ENCODE results near the gene CHGA. TPM values are rescaled to one million over a fixed set of nuclear protein-coding genes. Genes with fewer than 3 reads are reported as not detected.

Gene CHGA
- polyA plus RNA-seq, 12 donors = 0.15 to 330 (median 0.47) TPM; not detected in 6

DNA sequence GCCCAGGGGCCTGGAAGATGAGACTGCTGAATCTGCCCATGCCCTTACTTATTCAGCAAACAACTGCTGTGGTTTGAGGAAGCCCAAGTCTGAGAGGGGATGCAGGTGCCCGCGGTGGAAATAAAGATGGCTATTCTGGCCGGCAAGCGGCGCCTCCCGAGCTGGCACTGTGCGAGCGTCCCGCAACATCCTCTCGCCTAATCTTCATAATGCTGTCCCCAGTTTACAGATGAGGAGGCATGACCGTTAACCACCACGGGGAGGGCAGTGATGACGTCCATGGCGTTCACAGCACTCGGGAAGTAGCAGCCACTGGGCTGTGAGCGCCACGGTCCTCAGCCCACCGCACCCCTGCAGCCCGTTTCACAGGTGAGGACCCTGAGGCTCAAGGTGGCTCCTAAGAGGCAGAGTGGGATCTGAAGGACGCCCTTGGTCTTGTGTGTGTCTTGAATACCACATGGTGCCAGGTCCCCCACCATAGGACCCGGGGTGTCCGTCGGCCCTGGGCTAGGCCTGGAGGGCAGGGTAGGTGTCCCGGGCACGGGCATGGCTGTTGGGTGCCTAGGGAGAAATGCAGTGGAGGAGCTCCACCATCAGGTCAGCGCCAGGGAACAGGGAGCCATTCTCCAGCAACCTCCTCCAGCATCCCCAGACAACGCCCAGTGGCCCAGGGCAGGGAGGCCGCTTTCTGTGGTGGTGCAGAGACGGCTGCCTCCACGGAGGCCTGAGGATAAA is 20.2 kb downstream of the CHGA start:
- no peak for DNase-seq

DNA sequence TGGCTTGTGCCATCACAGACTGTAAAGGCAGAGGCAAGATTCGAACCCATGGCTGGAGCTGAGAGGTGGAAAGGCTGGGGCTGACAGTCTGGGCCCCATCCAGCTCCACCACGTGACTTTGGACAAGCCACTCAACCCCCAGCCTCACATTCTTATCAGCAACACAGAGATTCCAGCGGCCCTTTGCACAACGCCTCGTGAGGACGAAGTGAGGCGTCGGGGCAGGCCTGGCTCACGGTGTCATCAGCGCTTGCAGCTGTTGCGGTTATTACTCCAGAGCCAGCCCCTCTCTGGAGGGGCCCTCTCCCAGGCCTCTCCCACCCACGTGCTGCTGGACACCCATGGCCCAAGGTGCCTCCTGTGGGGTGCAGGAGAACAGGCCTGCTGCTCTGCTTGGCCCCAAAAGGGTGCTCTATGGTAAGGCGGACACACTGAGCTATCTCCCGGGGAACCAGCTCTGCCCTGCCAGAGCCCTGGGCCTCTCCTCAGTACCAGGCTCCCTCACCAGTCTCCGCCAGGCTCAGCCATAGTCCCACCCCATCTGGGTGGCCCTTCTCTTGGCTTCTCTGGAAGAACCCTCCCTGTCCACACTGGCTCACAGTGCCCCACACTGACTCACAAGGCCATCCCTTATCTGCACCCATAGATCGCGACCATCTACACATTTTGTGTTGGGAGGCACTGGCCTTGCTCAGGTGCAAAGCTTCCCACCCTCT is 21.1 kb downstream of the CHGA start:
- DNase-seq = no peak

DNA sequence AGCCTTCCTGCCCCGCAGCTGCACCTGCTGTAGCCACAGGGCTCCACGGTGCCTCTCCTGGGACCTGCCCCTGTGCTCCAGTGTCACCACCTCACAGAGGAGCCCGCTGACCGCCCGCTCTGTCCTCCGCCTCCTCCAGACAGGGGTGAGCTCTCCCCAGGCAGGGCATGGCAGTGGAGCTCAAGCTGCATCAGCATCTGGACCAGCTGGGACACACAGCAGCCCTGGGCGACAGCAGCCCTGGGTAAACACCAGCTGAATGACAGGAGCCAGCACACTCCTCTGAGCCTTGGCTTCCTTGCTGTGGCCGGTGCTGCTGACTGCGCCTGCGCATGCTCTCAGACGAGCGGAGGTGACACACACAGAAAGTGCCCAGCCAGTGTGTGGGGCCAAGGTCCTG is 22.0 kb downstream of the CHGA start:
- no peak for DNase-seq

DNA sequence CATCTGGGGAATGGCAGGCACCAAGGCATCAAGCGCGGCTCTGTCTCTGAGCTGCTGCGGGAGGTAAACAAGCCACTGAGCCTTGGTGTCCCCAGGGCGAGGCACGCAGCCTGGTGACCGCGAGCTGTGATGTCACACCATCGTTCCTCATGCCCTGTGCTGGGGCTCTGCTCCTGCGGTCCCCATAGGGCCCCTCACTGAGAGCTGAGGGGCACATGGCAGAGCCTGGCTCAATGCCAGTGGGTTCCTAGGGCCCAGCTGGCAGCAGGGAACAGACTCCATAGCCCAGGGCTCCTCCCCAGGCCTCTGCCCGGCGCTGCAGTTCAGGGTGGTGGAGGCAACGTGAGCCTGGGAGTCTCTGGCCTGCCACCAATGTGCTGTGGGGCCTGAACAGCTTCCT is 22.6 kb downstream of the CHGA start:
- DNase-seq = no peak

DNA sequence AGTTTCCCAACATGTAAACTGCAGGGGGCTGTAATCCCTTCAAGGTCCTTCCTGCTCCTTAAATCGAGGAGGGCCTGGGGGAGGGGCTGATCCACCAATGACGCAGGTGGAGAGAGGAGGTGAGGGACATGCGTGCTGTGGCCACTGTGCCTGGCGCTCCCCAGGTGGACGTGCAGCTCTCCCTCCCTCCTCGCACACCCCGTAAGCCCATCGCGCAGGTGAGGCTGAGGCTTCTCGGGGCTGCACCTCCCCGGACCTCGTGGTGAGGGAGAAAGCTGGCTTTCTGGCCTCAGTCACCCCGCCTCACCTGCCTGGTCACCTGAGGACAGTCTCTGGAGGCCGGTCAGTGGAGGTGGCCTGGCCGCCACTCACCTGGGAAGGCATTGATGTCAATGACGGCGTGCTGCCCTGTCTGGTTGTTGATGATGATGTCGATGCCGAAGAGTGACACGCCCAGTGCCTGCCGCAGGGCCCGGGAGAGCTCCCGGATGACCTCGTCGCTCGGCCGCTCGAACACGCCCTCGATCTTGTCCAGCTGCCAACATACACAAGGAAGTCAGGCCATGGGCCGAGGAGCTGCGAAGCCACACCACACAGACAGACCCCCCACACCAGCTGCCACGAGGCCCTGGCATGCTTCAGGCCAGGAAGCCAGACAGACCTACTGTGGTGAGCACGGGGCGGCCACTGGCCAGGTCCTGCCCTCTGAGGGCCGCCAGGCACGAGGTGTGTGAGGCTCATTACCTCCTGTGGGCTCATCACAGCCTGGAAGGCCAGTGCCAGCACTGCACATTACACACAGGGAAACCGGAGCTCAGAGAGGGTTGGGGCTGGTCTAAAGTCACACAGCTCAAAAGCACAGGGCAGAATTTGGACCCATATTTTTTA is 23.3 kb downstream of the CHGA start:
- DNase-seq = no peak

DNA sequence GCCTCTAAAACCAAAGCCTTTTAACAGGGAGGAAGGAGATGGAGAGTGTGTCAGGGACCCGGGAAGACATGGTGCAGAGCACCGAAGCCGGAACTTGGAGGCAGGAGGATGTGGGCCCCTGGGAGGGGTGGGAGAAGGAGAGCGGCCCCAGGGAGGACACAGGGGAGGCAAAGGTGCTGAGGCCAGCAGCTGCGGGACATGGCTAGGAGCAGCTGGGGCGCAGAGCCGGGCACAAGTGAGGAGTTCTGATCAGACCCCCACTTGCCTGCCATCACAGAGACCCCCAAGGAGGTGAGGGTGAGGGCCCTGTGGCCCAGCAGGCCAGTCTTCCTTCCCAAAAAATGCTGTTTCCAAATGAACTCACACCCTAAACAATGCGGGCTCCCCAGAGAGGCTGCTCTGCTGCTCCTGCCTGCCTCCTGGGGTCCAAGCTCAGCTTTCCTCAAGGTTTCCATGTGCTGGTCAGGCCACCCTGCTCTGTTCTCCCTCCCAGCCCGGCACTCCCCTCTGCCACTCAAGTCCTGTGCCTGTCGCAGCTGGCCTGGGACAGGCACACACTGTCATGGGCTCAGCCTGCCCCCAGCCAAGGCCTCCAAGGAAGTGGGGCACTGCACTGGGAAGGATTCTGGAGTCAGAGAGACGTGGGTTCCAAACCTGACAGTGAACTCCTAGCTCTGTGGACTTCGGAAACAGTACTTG is 24.0 kb downstream of the CHGA start:
- DNase-seq = no peak

DNA sequence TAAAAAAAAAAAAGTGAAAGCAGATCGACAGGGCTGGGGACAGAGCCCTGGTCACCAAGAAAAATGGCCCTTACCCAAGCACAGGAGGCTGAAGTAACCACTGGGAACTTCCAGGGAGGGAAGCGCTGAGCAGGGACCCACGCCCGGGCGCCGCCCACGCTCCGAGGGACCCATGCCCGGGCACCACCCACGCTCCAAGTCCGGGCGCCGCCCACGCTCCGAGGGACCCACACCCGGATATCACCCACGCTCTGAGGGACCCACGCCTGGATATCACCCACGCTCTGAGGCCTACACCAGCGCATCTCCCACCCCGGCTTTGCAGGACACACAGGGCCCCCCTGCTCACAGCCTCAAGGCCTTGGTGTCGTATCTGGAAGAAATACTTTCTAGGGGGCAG is 25.7 kb downstream of the CHGA start:
- DNase-seq = no peak

DNA sequence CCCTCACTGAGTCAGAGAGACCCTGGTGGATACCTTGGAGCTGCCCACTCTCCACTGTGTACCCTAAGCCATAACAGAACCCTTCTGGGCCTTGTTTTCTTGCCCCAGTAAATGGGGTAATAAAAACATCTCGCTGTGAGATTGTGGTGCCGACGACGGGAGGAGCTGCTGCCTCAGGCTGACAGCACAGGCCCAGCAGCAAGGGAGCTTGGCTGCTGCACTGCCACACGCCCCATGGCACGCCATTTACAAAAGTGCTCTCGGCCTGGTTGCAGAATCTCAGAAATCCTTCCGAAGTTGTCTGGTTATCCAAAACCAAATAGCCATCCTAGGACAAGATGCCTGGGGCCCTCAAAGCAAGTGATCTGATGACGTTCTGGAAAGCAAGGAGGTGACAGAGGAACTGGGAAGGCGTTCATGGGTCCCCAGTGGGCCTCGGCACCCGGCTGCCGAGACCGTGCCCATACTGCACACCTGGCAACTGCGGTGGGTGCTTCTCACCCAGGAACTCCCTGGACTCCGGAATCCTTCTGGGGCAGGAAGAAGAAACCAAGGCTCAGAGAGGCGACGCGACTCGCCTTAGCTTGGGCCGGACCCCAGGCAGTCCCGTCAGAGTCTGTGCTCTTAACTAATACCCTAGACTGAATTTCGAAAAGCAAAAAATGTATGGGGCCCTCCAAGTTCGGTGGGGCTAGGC is 26.7 kb downstream of the CHGA start:
- DNase-seq = no peak

DNA sequence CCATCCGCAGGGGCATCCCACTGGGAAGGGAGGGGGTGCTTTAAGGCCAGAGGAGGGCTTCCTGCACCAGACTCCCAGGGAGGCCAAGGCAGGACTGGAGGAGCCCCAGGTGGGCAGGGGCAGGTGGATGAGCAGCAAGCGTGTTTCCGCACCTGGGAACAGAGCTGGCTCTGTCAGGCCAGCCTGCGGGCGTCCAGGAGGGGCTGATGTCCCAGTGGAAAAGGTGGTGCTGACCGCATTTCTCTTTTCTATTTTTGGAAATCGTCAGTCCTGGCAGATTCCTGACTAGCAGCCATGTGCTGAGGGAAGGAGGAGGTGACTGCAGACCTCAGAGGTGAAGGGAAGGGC is 27.2 kb downstream of the CHGA start:
- DNase-seq = no peak

DNA sequence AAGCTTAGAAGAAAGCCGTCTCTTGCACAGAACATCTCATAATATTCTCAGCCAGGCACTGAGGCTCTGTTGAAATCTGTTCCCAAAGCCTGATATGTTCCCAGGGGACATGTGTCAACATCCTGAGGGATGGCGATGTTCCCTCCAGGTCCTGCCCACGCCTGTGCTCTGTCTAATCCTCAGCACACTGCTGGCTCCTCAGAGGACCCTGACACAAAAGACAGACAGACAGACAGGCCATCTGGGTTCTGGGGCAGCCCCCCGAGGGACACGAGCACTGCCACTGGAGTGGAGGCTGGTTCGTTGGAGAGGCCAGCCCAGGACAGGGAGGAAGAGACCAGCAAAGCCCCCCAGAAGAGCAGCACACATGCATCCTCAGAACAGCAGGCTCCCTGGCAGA is 27.8 kb downstream of the CHGA start:
- no peak for DNase-seq

DNA sequence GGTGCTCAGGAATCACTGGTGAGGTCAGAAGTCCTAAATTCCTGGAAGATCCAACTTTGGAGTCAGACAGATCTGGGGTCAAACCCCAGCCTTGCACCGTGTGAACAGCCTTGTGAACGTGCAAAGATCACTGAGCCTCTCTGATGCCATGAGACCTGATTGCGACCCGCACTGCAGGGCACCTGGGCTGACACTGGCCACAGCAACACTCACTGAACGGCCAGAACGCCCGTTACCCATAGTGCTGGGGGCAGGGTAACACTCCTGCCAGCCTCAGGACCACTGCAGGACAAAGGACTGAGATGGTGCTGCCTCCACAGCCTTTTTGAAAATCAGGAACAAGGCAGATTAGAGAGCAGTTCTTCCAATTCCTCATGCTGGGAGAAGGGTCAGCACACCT is 28.3 kb downstream of the CHGA start:
- DNase-seq = no peak

DNA sequence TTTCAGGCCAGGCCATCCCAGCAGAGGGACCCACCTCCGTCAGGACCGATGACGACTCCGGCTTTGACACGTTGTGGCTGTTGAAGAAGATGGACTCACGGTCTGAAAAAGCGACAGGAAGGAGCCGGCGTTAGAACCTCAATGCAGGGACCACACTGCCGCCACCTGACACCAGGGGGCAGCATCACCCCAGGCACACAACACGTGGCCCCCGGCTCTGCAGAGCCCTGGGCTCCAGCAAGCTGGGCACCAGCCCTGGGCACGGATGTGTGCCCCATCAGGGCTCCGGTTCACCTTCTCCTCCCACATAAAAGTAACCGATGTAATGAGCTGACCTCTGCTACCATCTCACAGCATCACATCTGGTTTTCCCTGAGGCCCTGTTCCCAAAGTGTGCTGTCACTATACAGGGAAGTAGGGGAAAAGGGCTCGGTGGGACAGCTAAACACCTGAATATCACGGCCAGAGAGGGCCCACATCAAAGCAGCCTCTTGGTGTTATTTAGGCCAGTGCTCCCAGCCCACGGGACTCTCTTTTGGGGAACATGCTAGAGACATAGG is 29.0 kb downstream of the CHGA start:
- DNase-seq = peak; percentile 67

DNA sequence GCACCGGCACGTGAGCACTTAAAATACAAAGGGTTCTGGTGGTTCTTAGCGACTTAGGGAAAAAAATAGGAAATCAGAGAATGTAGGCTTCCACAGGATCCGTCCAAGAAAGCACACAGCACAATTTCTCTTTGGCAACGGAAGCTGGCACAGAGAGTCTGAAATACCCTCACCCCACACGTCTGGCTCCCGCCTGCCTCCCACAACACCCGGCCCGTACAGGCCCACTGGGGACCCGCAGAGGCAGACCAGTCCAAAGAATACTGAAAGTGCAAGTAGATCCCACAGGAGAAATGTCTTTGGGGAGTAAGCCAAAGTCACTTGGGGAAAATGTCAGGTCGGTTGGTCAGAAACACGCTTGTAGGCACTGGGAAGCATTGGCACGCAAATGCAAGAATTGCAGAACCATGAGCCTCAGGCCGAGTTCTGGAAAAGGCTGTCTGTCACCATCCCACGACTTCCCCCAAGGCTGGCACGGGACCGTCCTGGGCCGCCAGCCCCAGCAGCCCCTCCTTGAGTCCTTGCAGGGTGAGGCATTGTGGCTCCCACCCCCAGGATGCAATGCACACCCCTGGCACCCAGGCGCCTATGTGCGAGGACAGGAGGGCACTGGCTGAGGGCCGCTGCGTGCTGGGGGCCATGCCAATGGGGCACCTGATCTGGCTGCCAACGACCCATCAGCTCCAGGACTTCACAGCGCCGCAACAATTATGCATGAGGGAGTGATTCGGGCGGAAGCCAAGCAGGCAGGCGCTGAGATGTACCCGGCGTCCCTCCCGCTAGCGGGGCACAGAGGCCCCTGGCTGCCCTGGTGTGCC is 29.7 kb downstream of the CHGA start:
- no peak for DNase-seq

DNA sequence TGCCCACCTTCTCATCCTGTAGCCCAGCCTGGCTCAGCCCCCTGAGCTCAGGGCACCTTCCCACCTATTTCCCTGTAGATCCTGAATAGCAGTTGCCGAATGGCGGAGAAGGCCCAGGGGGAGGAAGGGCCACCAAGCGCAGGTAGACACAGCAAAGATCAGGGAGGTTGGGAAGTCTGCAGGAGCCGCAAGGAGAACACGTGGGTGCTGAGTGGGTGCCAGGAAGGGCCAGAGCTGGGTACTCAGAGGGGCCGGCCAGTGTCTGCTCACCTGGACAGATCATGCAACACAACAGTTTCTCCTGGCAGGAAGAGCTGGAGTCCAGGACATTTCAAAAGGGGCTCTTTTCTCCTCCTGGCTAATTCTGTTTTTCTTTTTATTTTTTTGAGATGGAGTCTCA is 30.6 kb downstream of the CHGA start:
- no peak for DNase-seq

DNA sequence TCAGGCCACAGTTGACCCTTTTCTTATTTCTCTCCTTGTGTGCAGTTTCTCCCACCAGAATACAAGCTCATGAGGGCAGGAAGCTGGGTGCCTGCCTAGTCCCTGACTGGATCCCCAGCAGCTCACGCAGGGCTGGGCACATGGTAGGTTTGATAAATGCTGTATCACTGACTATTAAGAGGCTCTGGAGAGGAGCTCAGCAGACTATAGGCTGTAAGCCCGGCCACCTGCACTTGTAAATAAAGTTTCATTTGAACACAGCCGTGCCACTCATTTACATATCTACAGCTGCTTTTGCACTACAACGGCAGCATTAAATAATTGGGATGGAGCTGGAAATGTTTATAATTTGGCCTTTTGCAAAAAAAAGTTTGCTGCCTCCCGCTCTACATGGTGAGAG is 32.0 kb downstream of the CHGA start:
- DNase-seq = no peak

DNA sequence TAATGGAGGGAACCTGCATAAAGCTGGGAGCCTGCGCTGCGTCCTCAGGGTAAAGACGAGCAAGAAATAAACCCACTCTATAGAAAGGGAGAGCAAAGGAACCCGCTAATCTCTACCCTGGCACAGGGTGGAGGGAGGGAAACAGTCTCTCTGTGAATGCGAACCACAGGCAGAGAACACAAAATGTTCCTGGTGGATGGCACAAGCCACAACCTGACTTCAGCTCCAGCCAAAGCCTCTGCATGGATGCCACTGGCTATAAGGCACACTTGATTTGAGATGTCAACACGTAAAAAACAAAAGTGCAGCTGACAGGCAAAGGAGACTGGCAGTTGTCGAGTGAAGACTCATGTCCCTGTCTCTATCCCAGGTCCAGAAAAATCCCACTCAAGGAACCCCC is 32.4 kb downstream of the CHGA start:
- DNase-seq = no peak

DNA sequence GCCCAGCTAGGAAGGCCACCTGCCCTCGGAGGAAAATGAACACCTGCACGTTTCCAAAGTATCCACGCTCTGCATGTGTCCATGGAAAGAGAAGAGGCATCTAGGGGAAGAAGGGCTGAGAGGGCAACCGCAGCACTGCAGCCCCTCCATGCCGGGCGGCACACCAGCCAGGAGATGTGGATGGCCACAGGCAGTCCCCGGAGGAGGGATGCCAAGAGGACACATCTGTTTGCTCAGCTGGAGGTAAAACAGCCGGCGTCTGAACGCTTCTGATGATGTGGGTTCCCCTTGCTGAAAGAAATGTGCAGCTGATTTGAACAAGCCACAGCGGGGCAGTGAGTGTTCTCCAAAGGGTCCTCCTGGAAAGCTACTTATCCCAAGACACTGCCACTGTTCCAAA is 34.0 kb downstream of the CHGA start:
- DNase-seq = no peak

DNA sequence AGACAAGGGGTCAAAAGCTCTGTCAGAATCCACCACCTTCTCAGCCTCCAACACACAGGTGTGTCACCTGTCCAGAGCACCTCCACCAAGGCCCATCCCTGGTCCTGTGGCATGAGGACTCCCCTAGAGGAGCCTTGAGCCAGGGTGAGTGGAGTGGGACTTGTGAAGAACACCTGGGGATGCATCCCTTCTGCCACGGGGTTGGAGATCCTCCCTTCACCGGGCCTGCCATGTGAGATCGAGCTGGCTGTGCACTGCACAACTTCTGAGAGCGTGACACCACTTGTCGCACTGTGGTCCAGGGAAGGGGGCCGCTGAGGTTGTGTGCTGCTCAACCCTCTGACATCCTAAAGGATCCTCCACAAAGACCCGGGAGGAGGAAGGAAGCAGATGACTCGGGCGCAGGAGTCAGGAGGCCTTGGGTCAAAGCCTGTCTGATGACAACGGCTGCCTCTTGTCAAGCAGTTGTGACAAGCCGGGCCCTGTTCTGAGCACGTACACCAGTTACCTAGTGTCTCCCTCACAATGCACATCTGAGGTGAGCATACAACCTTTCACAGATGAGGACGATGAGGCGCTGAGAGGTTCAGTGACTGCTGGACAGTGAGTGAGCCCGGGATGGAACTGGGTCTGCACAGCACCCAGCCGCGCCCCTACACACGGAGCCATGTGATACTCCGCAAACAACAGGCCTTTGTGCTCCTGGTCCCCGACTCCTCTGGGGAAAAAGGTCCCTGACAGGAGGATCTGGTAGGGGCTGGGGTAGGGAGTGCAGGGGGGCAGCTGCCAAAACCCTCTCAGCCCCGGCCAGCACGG is 35.6 kb downstream of the CHGA start:
- no peak for DNase-seq

DNA sequence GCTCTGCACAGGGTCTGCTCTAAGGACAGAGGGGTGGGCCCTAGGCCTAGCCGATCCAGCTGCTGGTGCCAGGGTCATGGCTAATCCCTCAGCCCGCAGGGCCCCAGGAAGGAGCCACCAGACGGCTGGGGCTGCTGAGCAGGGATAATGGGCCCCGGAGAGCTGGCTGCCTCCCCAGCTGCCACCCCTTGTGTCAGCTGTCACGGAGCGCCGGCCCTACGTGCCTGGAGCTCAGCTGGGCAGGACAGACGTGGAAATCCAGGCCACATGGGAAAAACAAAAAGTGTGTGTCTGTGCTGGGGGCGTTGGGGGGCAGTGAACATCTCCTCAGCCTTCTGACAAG is 36.2 kb downstream of the CHGA start:
- no peak for DNase-seq

Data from muscle of arm (tissue), 12 donors.